ENCODE results near the gene SUPT7L. TPM values are rescaled to one million over a fixed set of nuclear protein-coding genes. Genes with fewer than 3 reads are reported as not detected.

The SUPT7L gene
- total RNA-seq, 1 donor from 2014 or later = 21.3 TPM

DNA sequence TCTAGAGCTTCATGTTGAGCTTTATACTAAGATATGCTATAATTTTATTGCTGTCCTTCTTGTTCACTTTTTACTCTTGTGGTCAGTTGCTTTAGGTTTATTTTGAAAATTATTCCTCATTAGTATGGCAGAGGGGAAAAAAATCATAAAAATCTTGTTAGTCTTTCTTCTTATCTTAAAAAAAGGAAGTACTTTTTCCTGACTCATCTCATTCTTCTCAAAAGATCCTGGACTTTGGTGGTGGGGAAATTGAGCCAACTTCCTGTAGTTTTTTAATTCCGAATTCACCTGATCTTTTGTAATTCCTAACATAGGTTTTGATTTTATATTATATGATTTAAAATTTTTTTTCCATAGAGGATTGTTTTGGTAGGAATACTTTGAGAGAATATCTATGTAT lies 4.0 kb upstream of the SUPT7L start:
- TF ChIP-seq, protein P1, sequence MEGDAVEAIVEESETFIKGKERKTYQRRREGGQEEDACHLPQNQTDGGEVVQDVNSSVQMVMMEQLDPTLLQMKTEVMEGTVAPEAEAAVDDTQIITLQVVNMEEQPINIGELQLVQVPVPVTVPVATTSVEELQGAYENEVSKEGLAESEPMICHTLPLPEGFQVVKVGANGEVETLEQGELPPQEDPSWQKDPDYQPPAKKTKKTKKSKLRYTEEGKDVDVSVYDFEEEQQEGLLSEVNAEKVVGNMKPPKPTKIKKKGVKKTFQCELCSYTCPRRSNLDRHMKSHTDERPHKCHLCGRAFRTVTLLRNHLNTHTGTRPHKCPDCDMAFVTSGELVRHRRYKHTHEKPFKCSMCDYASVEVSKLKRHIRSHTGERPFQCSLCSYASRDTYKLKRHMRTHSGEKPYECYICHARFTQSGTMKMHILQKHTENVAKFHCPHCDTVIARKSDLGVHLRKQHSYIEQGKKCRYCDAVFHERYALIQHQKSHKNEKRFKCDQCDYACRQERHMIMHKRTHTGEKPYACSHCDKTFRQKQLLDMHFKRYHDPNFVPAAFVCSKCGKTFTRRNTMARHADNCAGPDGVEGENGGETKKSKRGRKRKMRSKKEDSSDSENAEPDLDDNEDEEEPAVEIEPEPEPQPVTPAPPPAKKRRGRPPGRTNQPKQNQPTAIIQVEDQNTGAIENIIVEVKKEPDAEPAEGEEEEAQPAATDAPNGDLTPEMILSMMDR (conservative IDR thresholded peaks at IDR 0.05; ENCODE audit: low read depth, low read length) = no peak
- DNase-seq (ENCODE audit: low read depth) = no peak
- no peak overlapping the region for H3K4me3 ChIP-seq (ENCODE audit: low read depth, low read length)

DNA sequence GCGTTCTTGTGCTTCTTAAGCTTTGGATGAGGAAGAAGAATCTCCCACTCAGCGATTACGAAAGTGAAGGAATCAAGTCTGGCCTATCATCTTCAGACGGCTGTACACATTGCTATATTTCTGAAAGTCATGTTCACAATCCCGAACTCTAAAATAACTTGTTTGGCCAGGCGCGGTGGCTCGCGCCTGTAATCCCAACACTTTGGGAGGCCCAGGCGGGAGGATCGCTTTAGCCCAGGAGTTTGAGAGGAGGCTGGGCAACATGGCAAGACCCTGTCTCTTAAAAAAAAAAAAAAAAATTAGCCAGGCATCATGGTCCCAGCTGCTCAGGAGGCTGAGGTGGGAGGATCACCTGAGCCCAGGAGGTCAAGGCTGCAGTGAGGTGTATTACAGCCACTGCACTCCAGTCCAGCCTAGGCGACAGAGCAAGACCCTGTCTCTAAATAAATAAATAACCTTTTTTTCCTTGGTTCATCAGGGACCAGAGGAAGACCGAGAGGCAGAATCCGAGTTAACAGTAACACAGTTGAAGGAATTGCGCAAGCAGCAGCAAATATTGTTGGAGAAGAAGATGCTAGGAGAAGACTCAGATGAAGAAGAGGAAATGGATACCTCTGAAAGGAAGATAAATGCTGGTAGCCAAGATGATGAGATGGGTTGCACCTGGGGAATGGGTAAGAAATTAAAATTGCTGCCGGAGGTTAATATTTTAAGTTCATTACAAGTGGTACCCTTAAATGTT lies 1.4 kb upstream of the SUPT7L start:
- H3K4me3 ChIP-seq (ENCODE audit: low read depth, low read length) = peak overlapping the region; percentile 95
- no peak for DNase-seq (ENCODE audit: low read depth)
- TF ChIP-seq, protein P1 (conservative IDR thresholded peaks at IDR 0.05; ENCODE audit: low read depth, low read length) = no peak

DNA sequence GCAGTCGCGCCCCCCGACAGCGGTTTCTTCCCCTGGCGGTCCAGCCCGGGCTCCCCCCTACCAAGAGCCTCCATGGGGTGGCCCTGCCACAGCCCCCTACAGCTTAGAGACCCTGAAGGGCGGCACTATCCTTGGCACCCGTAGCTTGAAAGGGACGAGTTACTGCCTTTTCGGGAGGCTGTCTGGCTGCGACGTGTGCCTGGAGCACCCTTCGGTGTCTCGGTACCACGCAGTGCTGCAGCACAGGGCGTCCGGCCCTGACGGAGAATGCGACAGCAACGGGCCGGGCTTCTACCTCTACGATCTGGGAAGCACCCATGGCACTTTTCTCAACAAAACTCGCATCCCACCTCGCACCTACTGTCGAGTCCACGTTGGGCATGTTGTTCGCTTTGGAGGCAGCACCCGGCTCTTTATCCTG lies 750 bp upstream of the SUPT7L start:
- TF ChIP-seq, protein P1 (conservative IDR thresholded peaks at IDR 0.05; ENCODE audit: low read depth, low read length) = peak; percentile 8
- H3K4me3 ChIP-seq (ENCODE audit: low read depth, low read length) = peak overlapping the region; percentile 95
- no peak for DNase-seq (ENCODE audit: low read depth)

DNA sequence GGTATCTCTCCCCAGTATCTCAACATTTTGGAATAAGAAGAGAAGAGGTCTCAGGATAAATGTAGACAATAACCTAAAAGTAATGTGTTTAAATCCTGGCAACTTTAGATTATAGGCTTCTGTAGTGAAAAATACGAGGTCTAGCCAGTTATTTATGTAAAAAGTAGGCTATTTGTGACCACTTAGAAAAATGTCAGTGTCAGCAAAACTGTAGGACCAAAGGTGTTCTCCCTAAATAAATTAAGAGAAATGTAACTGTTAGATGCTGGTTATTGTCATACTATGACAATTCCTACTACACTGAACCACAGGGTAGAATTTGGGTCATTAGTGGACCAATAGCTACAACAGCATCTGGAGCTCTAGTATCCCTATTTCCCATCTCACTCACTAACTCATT lies 2.0 kb downstream of the SUPT7L start:
- TF ChIP-seq, protein P1 (conservative IDR thresholded peaks at IDR 0.05; ENCODE audit: low read depth, low read length) = no peak
- no peak for DNase-seq (ENCODE audit: low read depth)
- no peak overlapping the region for H3K4me3 ChIP-seq (ENCODE audit: low read depth, low read length)

DNA sequence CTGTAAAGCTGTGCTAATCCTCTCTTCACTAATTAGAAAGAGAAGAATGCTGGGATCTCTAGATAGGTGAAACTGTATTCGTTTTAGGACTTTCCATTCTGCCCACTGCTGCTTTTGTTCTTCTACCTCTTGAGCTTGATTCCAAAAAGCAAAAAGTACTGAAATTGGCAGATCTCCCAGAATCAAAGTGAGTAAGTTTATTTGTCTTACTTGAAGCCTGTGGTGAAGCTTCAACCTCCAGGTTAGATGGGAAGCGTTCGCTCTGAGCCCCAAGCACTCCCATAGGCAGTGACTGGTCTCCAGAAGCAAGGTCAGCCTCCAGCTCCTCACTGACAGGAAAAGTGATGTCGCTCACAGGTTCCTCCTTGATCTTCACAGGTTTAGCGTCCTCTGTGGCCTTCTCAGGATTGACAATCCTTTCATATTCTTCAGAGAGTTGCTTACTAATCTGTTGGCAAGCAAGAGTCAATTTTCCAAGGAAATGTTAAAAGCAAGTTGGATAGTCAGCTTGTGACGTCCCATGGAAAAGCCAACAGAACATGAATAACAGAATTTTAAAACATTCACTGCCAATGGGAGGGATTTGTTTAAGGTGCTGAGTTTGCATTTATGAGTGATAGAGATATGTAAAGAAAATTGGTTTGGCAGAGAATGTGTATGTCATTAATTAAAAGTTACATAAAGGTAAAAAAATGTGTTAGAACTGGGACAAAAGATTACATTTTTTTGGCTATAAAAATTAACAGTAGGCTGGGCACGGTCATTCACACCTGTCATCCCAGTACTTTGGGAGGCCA lies 8.1 kb downstream of the SUPT7L start:
- DNase-seq (ENCODE audit: low read depth) = no peak
- H3K4me3 ChIP-seq (ENCODE audit: low read depth, low read length) = no peak overlapping the region

DNA sequence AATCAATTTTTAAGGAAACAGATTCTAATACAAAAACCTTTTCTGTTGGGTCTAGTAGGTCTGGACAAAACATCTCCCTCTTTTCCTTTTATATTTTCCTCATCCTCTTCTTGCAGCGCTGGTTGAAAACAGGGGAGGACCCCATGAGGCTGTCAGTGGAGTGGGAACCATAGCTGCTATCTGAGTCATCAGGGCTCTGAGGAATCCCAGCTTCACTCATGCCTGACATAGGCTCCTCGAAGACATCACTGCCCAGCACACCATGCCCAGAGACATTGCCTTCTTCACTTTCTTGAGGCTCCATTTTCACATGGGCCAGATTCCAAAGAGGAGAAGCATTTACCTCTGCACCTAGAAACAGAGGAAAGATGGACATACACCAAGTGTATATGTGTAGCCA lies 10.0 kb downstream of the SUPT7L start:
- peak; percentile 45 for DNase-seq (ENCODE audit: low read depth)
- TF ChIP-seq, protein P1 (conservative IDR thresholded peaks at IDR 0.05; ENCODE audit: low read depth, low read length) = no peak
- no peak overlapping the region for H3K4me3 ChIP-seq (ENCODE audit: low read depth, low read length)

More for the DNA sequence above, 8.1 kb downstream of the SUPT7L start:
- TF ChIP-seq, protein P1 (conservative IDR thresholded peaks at IDR 0.05; ENCODE audit: low read depth, low read length) = no peak

All from epithelial cell of proximal tubule (primary cell).